SK-N-SH treated with all-trans-retinoic acid at 6 μM for 48 hours (cell line): ENCODE measurements around the gene HOXD11.

Experiments
- ATAC-seq: fragments of 200-7000 bp; cut with Tn5 transposase; 3 replicates; pipeline ENCODE4 v1.9.1; 2020; ENCODE audit warnings: mild to moderate bottlenecking, moderate library complexity
- ARNTL ChIP-seq: fragments of 450-650 bp; formaldehyde crosslinking; IDR thresholded peaks from 2 replicates; pipeline ENCODE4 v1.5.0; 2020; ENCODE audit warnings: low read depth, mild to moderate bottlenecking, moderate library complexity, borderline replicate concordance
- BACH2 ChIP-seq: fragments of 250-450 bp; sonication (Bioruptor Pico); IDR thresholded peaks from 2 replicates; pipeline ENCODE4 v1.9.0; 2021; ENCODE audit warnings: mild to moderate bottlenecking, borderline replicate concordance
- CSDC2 ChIP-seq: fragments of 250-450 bp; sonication (Bioruptor Pico); IDR thresholded peaks from 2 replicates; pipeline ENCODE4 v1.5.0; 2020; ENCODE audit warnings: mild to moderate bottlenecking, moderate library complexity
- ESRRG ChIP-seq: fragments of 250-450 bp; sonication (Bioruptor Pico); IDR thresholded peaks from 2 replicates; pipeline ENCODE4 v1.6.1; 2021; ENCODE audit warnings: mild to moderate bottlenecking
- GLIS3 ChIP-seq: fragments of 250-450 bp; sonication (Bioruptor Pico); IDR thresholded peaks from 2 replicates; pipeline ENCODE4 v1.5.0; 2020; ENCODE audit warnings: mild to moderate bottlenecking, moderate library complexity
- ISL1 ChIP-seq: fragments of 250-450 bp; sonication (Bioruptor Pico); IDR thresholded peaks from 2 replicates; pipeline ENCODE4 v2.1.2; 2022; ENCODE audit warnings: mild to moderate bottlenecking, moderate library complexity
- PPARA ChIP-seq: fragments of 250-450 bp; sonication (Bioruptor Pico); IDR thresholded peaks from 2 replicates; pipeline ENCODE4 v1.5.0; 2020; ENCODE audit warnings: mild to moderate bottlenecking, borderline replicate concordance
- RARB ChIP-seq: fragments of 250-450 bp; sonication (Bioruptor Pico); IDR thresholded peaks from 2 replicates; pipeline ENCODE4 v1.8.0; 2021; ENCODE audit warnings: mild to moderate bottlenecking, moderate library complexity
- SNAI2 ChIP-seq: fragments of 250-450 bp; sonication (Bioruptor Pico); IDR thresholded peaks from 2 replicates; pipeline ENCODE4 v1.5.0; 2020; ENCODE audit warnings: mild to moderate bottlenecking, moderate library complexity
- TOX ChIP-seq: fragments of 250-450 bp; sonication (Bioruptor Pico); IDR thresholded peaks from 2 replicates; pipeline ENCODE4 v1.8.0; 2021; ENCODE audit warnings: mild to moderate bottlenecking, moderate library complexity, borderline replicate concordance
- ZC3H10 ChIP-seq: fragments of 250-450 bp; sonication (Bioruptor Pico); IDR thresholded peaks from 2 replicates; pipeline ENCODE4 v1.5.1; 2021; ENCODE audit warnings: mild to moderate bottlenecking, moderate library complexity
- ZFP3 ChIP-seq: fragments of 250-450 bp; sonication (Bioruptor Pico); IDR thresholded peaks from 2 replicates; pipeline ENCODE4 v1.5.0; 2020; ENCODE audit warnings: mild to moderate bottlenecking, moderate library complexity
- ZFP30 ChIP-seq: fragments of 450-650 bp; formaldehyde crosslinking; IDR thresholded peaks from 2 replicates; pipeline ENCODE4 v1.5.0; 2022; ENCODE audit warnings: mild to moderate bottlenecking, moderate library complexity
- ZNF565 ChIP-seq: fragments of 450-650 bp; formaldehyde crosslinking; conservative IDR thresholded peaks from 2 replicates; pipeline ENCODE4 v1.5.0; 2020; ENCODE audit warnings: low read depth, mild to moderate bottlenecking, moderate library complexity
- ZNF70 ChIP-seq: fragments of 450-650 bp; formaldehyde crosslinking; IDR thresholded peaks from 2 replicates; pipeline ENCODE4 v1.5.0; 2020; ENCODE audit warnings: mild to moderate bottlenecking, moderate library complexity
- ZNF8 ChIP-seq: fragments of 450-650 bp; formaldehyde crosslinking; IDR thresholded peaks from 2 replicates; pipeline ENCODE4 v1.5.0; 2020; ENCODE audit warnings: mild to moderate bottlenecking, moderate library complexity
- TF ChIP-seq, protein P1 (sequence below): fragments of 250-450 bp; sonication (Bioruptor Pico); IDR thresholded peaks from 2 replicates; pipeline ENCODE4 v1.5.0; 2020; ENCODE audit warnings: mild to moderate bottlenecking, moderate library complexity
- TF ChIP-seq, protein P2 (sequence below): fragments of 250-450 bp; sonication (Bioruptor Pico); IDR thresholded peaks from 2 replicates; pipeline ENCODE4 v1.8.0; 2021; ENCODE audit warnings: low read depth, mild to moderate bottlenecking, moderate library complexity, borderline replicate concordance
- TF ChIP-seq, protein P3 (sequence below): fragments of 250-450 bp; sonication (Bioruptor Pico); IDR thresholded peaks from 2 replicates; pipeline ENCODE4 v1.5.1; 2020; ENCODE audit warnings: low read depth, mild to moderate bottlenecking, moderate library complexity
- TF ChIP-seq, protein P4 (sequence below): fragments of 250-450 bp; sonication (Bioruptor Pico); IDR thresholded peaks from 2 replicates; pipeline ENCODE4 v1.5.1; 2021; ENCODE audit warnings: mild to moderate bottlenecking, moderate library complexity
- TF ChIP-seq, protein P5 (sequence below): fragments of 250-450 bp; sonication (Bioruptor Pico); IDR thresholded peaks from 2 replicates; pipeline ENCODE4 v1.8.0; 2020; ENCODE audit warnings: mild to moderate bottlenecking, moderate library complexity, borderline replicate concordance

The HOXD11 gene

DNA sequence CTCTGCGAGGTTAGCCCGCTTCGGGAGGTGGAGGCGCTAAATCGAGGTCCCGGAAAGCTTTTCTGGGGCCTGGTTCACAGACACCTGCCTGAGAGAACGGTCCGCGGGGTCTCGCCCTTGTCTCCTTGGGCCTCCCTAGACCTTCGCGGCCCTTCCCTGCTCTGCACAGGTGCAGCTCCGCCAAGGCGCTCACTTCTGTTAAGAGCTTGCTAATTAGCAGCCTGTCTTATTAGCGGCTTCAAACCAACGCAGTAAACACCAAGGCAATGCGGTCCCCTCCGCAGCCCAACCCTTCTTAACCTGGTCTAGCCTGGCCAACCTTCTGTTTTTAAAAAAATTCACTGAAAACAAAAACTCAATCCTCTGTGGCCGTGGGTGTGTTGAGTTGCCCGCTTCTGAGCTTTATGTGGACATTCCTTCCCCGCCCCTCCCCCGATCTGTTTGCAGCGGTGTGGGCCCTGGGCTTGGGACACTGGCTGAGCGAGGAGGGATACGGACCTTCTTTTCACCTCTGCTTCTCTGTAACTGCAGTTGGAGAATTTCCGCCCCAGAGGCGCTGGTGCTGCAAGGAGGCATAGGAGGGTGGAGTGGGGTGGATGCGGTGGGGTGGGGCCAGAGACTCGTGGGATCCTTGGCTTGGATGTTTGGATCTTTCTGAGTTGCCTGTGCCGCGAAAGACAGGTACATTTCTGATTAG lies 40.9 kb downstream of the HOXD11 start:
- TF ChIP-seq TOX (CRISPR knock-in tag) (no peak), ZNF70 (peak; percentile 48; the same call in 1 of the 2 replicates)
- TF ChIP-seq, protein P1, sequence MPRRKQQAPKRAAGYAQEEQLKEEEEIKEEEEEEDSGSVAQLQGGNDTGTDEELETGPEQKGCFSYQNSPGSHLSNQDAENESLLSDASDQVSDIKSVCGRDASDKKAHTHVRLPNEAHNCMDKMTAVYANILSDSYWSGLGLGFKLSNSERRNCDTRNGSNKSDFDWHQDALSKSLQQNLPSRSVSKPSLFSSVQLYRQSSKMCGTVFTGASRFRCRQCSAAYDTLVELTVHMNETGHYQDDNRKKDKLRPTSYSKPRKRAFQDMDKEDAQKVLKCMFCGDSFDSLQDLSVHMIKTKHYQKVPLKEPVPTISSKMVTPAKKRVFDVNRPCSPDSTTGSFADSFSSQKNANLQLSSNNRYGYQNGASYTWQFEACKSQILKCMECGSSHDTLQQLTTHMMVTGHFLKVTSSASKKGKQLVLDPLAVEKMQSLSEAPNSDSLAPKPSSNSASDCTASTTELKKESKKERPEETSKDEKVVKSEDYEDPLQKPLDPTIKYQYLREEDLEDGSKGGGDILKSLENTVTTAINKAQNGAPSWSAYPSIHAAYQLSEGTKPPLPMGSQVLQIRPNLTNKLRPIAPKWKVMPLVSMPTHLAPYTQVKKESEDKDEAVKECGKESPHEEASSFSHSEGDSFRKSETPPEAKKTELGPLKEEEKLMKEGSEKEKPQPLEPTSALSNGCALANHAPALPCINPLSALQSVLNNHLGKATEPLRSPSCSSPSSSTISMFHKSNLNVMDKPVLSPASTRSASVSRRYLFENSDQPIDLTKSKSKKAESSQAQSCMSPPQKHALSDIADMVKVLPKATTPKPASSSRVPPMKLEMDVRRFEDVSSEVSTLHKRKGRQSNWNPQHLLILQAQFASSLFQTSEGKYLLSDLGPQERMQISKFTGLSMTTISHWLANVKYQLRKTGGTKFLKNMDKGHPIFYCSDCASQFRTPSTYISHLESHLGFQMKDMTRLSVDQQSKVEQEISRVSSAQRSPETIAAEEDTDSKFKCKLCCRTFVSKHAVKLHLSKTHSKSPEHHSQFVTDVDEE (CRISPR knock-in tag), result no peak
- TF ChIP-seq, protein P2, sequence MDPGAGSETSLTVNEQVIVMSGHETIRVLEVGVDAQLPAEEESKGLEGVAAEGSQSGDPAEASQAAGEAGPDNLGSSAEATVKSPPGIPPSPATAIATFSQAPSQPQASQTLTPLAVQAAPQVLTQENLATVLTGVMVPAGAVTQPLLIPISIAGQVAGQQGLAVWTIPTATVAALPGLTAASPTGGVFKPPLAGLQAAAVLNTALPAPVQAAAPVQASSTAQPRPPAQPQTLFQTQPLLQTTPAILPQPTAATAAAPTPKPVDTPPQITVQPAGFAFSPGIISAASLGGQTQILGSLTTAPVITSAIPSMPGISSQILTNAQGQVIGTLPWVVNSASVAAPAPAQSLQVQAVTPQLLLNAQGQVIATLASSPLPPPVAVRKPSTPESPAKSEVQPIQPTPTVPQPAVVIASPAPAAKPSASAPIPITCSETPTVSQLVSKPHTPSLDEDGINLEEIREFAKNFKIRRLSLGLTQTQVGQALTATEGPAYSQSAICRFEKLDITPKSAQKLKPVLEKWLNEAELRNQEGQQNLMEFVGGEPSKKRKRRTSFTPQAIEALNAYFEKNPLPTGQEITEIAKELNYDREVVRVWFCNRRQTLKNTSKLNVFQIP (CRISPR knock-in tag), result no peak
- no peak for ATAC-seq

DNA sequence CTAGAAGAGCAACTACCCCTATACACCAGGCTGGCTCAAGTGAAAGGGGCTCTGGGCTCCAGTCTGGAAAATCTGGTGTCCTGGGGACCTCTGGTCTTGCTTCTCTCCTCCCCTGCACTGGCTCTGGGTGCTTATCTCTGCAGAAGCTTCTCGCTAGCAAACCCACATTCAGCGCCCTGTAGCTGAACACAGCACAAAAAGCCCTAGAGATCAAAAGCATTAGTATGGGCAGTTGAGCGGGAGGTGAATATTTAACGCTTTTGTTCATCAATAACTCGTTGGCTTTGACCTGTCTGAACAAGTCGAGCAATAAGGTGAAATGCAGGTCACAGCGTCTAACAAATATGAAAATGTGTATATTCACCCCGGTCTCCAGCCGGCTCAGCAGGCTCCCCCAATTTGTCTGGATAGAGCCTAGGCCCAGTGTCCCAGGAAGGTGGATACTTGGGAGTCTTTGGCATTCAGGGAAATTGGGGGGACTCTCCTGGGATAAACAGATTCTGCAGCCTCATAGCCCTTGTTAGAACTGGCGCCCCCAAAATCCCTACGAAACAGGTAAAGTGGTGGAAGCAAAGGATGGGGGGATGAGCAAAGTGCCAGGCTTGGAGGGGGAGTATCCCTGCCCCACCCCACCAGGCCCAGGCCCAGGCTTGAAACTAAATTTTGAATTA lies 41.8 kb downstream of the HOXD11 start:
- TF ChIP-seq, protein P3, sequence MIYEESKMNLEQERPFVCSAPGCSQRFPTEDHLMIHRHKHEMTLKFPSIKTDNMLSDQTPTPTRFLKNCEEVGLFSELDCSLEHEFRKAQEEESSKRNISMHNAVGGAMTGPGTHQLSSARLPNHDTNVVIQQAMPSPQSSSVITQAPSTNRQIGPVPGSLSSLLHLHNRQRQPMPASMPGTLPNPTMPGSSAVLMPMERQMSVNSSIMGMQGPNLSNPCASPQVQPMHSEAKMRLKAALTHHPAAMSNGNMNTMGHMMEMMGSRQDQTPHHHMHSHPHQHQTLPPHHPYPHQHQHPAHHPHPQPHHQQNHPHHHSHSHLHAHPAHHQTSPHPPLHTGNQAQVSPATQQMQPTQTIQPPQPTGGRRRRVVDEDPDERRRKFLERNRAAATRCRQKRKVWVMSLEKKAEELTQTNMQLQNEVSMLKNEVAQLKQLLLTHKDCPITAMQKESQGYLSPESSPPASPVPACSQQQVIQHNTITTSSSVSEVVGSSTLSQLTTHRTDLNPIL (CRISPR knock-in tag), result no peak
- TF ChIP-seq SNAI2 (CRISPR knock-in tag) (no peak), GLIS3 (CRISPR knock-in tag) (no peak), ISL1 (no peak), CSDC2 (CRISPR knock-in tag) (no peak), ZNF8 (no peak), ZFP30 (no peak)
- no peak for ATAC-seq

DNA sequence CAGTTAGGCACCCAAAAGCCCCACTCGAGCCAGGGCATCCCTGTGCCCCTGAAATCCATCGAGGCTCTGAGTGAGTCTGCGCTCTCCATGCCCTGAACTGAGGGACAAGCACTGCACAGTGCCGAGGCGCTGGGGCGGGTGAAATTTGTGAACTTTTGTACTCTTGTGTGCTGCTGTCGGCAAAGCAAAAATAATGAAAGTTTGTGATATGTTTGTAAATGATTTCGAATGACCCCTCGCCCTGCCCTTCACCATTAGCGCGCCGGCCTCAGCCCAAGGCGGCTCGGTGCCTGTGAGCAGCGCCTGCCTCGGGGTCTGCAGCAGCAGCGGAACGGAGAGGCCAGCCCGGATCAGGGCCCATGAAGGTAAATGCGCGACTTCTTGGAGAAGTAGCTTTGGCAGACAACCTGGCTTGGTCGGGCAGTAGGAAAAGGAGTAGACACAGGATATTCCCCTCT lies 42.4 kb downstream of the HOXD11 start:
- ATAC-seq, result no peak
- no peak for TF ChIP-seq ZNF565 (CRISPR knock-in tag)
- TF ChIP-seq, protein P4, sequence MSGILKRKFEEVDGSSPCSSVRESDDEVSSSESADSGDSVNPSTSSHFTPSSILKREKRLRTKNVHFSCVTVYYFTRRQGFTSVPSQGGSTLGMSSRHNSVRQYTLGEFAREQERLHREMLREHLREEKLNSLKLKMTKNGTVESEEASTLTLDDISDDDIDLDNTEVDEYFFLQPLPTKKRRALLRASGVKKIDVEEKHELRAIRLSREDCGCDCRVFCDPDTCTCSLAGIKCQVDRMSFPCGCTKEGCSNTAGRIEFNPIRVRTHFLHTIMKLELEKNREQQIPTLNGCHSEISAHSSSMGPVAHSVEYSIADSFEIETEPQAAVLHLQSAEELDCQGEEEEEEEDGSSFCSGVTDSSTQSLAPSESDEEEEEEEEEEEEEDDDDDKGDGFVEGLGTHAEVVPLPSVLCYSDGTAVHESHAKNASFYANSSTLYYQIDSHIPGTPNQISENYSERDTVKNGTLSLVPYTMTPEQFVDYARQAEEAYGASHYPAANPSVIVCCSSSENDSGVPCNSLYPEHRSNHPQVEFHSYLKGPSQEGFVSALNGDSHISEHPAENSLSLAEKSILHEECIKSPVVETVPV (CRISPR knock-in tag), result no peak
- TF ChIP-seq, protein P2 (CRISPR knock-in tag), result no peak
- no peak for TF ChIP-seq ARNTL (CRISPR knock-in tag)
- TF ChIP-seq BACH2 (CRISPR knock-in tag), result no peak
- no peak for TF ChIP-seq ISL1
- no peak for TF ChIP-seq SNAI2 (CRISPR knock-in tag)
- TF ChIP-seq, protein P3 (CRISPR knock-in tag), result no peak
- TF ChIP-seq RARB (CRISPR knock-in tag), result no peak
- no peak for TF ChIP-seq CSDC2 (CRISPR knock-in tag)
- TF ChIP-seq, protein P5, sequence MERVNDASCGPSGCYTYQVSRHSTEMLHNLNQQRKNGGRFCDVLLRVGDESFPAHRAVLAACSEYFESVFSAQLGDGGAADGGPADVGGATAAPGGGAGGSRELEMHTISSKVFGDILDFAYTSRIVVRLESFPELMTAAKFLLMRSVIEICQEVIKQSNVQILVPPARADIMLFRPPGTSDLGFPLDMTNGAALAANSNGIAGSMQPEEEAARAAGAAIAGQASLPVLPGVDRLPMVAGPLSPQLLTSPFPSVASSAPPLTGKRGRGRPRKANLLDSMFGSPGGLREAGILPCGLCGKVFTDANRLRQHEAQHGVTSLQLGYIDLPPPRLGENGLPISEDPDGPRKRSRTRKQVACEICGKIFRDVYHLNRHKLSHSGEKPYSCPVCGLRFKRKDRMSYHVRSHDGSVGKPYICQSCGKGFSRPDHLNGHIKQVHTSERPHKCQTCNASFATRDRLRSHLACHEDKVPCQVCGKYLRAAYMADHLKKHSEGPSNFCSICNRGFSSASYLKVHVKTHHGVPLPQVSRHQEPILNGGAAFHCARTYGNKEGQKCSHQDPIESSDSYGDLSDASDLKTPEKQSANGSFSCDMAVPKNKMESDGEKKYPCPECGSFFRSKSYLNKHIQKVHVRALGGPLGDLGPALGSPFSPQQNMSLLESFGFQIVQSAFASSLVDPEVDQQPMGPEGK (CRISPR knock-in tag), result no peak
- no peak for TF ChIP-seq TOX (CRISPR knock-in tag)
- TF ChIP-seq, protein P1 (CRISPR knock-in tag), result no peak
- TF ChIP-seq ZFP3, result no peak
- TF ChIP-seq ZNF70, result no peak
- TF ChIP-seq PPARA (CRISPR knock-in tag), result no peak
- TF ChIP-seq ZC3H10 (CRISPR knock-in tag), result no peak
- TF ChIP-seq GLIS3 (CRISPR knock-in tag), result no peak
- TF ChIP-seq ESRRG (CRISPR knock-in tag), result no peak
